ENCODE data around the gene TNFAIP8L2.

DNA sequence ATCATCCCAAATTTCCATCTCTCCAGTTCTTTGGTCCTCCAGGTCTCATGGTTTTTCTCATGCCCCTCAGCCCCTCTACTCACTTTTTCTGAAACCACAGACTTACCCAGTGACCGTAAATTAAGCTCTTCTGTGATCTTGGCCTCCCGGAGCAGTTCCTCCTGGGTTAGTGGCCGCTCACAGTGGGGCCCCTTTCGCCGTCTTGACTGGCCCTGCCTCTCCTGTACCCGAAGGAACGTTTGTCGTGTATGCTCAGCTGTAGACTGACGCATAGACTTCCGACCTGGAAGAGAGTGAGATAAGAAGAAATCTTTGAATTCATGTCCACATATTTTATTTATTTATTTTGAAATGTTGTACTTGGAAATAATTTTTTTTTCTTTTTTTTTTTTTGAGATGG is 27.8 kb downstream of the TNFAIP8L2 start:
- TF ChIP-seq POLR2AphosphoS5 (IDR thresholded peaks at IDR 0.05; ENCODE audit: insufficient read depth in 1 of 2, low read depth in 1 of 2) (no peak), CTCF (IDR thresholded peaks at IDR 0.05) (no peak)
